ENCODE data around the gene TMOD1.
A peak's percentile ranks its signal among the peaks of the same experiment; 100 is the strongest.
"Not testable (repeated sequence)": the region's sequence is repeated elsewhere in the genome, so short reads cannot be mapped to it uniquely, and the experiment has no call there.

The TMOD1 gene

DNA sequence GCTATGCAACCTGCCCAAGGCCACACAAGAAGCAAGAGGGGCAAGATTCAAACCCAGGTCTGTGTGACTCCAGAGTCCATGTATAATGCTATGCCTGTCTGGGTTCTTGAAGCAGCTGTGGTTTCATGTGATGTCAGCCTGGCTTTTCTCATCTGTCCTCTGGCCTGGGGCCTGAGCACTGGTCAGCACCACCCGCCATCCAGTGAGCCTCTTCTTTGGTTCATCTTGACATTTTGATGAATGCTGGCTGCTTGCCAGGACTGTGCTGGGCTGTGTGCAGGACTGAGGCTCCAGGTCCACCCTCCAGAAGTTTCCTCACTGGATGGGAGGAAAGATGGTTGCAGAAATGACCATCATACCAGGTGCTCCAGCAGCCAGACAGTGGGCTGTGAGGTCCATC lies 70.2 kb downstream of the TMOD1 start:
- DNase-seq, result no peak

DNA sequence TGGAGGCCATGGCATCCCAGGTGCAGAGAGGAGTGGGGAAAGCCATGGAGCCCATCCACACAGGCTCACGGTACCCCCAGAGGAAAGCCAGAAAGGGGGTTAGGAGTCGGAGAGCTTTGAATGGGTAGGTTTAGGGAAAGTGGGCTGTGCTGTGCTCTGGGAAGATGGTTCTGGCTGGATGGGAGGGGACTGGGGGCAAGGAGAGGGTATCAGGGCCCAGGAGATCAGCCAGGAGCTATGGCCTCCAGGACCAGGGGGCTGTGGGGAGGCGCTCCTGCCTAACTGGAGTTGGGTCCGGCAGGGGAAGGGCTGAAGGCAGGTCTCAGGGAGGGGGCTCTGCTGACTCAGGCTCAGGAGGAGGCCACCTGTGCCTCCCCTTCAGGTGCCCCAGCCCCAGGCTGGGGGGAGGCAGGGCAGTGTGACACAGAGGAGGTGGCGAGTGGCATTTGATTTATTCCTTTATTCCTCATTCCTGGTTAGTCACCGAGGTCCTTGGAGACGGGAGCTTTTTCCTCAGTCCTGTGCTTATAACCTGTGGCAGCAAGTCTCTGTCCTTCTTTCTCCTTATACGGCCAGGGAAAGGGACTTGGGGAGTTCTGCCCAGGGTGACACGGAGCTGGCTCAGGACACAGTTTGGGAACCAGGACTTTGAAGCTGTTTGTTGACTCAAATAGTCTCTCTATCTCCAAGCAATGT lies 70.9 kb downstream of the TMOD1 start:
- no peak for DNase-seq

DNA sequence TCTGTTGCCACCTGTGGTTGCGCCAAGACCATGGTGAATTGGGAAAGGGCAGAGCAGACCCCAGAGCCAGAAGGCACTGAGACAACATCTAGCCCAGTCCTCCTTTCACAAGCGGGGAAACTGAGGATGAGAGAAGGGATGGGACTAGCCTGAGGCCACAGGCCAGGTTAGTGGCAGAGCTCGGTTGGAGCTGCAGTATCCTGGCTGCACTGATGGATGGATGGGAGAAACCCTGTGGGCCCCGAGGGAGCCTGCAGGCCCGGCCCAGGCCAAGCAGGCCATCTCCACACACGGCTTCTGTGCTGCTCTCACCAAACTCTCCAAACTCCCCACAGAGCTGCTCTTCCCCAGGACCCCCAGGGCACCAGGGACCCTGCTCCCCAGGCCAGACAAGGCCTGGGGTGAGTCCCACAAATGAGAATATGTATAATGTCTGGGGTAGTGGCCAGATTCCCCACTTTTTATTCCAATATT lies 71.5 kb downstream of the TMOD1 start:
- no peak for DNase-seq

DNA sequence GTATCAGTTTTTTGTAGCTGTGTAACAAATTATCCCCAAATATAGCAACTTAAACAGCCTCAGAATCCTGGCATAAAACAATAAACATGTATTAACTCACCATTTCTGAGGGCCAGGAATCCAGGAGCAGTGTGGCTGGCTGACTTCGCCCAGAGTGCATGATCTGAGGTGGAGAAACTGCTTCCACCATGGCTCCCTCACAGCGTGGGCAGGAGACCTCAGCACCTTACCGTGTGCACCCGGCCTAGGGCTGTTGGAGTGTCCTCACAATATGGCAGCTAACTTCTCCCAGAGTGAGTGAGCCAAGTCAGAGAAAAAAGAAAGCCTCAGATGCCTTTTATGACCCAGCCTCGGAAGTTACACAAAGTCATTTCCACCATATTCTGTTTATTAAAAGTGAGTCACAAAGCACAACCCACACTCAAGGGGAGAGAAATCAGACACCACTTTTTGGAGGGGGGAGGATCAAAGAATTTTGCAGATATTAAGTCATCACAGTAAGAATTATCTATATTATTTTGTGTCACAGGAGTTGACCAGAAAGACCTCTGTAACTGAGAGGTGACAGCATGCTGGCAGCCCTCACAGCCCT lies 72.1 kb downstream of the TMOD1 start:
- DNase-seq, result no peak

DNA sequence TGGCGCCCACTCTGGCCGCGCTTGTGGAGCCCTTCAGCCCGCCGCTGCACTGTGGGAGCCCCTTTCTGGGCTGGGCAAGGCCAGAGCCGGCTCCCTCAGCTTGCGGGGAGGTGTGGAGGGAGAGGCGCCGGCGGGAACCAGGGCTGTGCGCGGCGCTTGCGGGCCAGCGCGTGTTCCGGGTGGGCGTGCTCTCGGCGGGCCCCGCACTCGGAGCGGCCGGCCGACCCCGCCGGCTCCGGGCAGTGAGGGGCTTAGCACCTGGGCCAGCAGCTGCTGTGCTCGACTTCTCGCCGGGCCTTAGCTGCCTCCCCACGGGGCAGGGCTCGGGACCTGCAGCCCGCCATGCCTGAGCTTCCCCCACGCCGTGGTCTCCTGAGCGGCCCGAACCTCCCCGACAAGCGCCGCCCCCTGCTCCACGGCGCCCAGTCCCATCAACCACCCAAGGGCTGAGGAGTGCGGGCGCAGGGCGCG lies 72.7 kb downstream of the TMOD1 start:
- not testable (repeated sequence) for DNase-seq

DNA sequence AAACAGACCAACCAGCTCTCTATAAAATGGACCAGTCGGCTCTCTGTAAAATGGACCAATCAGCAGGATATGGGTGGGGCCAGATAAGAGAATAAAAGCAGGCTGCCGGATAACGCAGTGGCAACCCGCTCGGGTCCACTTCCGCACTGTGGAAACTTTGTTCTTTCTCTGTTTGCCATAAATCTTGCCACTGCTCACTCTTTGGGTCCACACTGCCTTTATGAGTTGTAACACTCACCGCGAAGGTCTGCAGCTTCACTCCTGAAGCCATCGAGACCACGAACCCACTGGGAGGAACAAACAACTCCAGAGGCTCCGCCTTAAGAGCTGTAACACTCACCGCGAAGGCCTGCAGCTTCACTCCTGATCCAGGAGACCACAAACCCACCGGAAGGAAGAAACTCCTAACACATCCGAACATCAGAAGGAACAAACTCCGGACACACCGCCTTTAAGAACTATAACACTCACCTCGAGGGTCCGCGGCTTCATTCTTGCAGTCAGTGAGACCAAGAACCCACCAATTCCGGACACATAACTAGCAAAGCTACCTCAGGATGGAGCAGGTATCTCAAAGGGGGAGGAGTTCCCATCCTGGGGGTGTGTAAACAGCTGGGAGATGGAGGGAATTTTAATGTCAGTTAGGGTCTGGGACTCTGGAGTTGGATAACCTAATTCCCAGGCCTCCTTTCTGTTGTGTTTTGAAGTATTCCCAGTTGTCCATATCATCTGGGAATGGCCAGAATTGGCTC lies 73.6 kb downstream of the TMOD1 start:
- peak; percentile 4 for DNase-seq

DNA sequence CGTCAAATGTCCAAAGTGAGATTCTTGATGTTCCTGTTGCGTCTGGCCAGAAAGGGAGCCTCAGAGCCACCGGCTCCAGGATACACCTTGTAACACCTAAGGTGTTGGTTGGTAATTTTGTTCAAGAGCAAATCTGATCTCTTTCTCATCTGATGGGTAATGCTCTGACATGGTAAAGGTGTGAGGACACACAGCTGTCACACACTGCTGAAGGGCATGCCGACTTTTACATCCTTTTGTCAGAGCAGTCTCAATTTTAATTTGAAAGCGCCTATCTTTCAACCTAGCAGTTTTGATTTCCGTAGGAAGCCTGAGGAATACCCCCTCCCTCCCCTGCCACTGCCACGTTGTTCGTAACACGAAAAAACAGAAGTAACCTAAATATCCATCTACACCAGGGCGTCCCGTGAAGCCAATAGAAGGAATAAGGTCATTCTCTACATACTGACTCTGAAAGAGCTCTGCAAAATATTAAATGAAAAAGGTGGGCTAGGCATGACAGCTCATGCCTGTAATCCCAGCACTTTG lies 74.3 kb downstream of the TMOD1 start:
- DNase-seq, result no peak

DNA sequence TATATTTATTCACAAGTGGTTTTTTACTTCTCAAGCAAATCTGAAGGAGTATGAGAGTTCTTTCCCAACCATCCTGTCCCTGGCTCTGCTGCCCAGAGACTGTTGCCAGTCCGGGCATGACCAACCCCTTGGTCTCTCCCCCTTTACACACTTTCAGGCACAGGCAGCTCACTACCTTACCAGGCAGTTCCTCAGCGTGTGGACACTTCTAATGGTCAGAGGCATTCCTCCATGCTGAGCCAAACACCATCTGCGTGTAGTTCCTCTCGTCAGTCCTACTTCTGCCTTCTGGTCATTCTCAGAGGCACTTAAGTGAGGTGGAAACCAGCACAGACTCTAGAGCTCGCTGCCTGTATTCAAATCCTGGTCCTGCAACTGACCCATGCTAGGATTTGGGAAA lies 75.6 kb downstream of the TMOD1 start:
- DNase-seq, result no peak

DNA sequence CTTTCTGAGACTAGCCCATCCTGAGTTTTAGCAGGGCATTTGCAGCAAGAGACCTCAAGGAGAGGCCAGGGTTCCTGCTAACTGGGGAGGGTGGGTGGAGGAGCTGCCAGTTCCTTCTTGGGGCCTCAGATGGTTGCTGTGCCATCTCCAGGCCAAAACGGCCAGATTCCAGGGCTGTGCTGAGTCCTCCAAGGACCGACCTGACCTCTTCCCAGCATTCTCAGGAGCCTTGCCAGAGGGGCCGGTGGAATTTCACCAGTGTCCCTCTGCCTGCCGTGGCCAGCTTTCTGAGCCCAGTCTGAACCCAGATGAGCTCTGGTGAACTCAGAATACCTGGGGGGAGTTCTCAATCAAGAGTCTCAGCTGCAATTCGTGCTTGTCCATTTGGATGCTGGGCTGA lies 77.4 kb downstream of the TMOD1 start:
- DNase-seq, result no peak

DNA sequence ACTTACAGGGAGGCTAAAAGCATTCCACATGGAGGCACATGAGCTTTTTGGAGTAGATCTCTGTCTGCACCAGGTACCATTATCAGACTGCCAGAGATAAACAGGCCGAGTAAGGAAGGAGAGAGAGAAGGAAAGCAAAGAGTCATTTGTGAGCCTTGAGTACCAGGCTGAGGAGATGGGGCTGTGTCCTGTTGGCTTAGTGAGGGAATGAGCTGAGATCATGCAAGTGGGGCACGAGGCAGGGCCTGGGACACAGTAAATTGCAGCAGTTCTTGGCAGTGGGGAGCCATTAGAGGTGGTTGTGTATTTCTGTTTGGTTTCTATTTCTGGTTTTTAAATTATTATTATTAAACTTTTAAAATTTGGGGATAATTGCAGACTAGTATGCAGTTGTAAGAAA lies 78.4 kb downstream of the TMOD1 start:
- DNase-seq, result no peak

DNA sequence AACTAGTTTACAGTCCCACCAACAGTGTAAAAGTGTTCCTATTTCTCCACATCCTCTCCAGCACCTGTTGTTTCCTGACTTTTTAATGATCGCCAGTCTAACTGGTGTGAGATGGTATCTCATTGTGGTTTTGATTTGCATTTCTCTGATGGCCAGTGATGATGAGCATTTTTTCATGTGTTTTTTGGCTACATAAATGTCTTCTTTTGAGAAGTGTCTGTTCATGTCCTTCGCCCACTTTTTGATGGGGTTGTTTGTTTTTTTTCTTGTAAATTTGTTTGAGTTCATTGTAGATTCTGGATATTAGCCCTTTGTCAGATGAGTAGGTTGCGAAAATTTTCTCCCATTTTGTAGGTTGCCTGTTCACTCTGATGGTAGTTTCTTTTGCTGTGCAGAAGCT lies 80.1 kb downstream of the TMOD1 start:
- DNase-seq, result not testable (repeated sequence)

DNA sequence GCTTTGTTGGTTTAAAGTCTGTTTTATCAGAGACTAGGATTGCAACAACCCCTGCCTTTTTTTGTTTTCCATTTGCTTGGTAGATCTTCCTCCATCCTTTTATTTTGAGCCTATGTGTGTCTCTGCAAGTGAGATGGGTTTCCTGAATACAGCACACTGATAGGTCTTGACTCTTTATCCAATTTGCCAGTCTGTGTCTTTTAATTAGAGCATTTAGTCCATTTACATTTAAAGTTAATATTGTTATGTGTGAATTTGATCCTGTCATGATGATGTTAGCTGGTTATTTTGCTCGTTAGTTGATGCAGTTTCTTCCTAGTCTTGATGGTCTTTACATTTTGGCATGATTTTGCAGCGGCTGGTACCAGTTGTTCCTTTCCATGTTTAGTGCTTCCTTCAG lies 83.3 kb downstream of the TMOD1 start:
- not testable (repeated sequence) for DNase-seq

DNA sequence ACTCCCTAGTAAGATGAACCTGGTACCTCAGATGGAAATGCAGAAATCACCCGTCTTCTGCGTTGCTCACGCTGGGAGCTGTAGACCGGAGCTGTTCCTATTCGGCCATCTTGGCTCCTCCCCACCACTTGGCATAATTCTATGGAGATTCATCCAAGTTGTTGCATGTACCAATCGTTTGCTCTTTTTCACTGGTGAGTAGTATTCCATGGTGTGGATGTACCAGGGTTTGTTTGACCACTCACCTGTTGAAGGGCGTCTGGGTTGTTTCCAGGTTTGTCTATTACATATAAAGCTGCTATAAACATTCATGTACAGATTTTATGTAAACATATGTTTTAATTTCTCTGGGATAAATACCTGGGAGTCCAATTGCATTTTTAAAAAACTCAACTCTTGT lies 85.4 kb downstream of the TMOD1 start:
- DNase-seq, result not testable (repeated sequence)

DNA sequence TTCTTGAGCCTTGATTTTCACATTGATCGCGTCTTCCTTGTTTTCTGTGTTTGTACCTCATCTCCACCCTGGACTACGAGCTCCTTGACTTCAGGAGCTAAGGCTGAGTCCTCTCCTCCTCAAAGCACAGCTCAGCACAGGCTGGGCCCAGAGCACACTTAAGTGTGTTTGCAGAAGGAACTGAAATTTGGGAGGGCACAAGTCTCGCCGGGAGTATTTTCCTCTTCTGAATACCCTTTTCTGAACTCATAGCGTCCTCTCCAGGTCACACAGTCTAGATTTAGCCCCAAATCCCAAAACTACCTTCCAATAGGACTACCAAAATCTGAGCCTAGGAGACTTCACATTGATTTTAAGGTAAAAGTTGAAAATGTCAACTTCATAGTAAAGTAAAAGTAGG lies 90.1 kb downstream of the TMOD1 start:
- DNase-seq, result no peak

DNA sequence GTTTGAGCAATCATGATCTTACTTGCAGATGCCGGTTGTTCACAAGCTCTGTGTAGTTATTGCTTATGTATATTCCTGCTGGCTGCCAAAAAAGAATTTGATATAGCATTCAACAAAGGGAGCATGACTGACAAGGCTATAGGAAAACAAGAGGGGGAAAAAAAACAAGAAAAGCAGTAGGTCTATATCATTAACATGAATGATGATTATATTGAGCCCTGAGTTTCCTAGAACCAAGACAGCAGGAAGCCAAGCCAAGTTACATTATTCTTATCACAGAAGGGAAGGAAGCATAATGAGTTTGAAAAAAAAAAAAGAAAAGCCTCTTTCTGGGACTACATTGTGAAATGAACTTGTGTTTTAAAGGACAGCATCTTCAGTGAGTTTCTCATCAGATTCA lies 90.7 kb downstream of the TMOD1 start:
- no peak for DNase-seq

DNA sequence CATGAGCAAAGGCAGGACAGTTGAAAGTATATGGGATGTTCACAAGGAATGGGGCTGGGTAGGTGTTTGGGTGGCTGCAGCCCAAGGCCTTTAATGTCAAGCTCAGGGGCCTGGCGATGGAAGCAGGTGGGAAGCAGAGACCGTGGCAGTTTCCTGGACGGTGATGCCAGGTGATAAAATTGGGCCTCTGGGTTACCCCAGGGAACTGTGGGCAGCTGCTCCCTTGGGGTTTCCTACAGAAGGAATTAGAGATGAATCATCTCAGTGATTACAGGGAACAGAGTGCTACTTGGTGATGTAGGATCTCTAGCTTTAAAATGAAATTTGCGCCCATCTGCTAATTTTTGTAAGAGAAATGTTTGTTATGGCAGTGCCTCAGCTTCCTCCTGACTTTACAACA lies 92.5 kb downstream of the TMOD1 start:
- no peak for DNase-seq

DNA sequence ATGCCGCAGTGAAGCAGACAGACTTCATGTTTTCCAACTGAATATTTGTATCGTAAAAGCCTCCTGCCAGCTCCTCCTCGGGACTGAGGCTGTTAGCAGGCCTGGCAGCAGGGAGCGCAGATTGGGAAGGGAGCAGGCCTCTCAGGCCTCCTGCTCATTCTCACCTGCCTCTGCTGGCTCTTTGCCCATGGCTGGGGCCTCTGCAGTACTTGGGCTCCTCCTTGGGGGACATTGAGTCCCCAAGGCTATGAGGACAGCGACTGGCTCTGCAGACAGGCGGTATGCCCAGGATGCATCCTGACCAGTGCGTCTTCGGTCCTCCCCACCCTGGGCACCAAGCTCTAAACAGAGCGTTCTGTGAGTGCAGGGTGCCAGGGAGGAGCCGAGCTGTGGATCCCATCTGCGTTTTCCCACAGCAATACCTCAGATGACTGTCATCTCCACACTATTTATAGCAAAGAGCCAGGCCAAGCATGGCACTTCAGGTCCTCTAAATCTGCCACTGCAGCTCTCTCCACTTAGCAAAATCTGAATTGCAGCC lies 93.0 kb downstream of the TMOD1 start:
- no peak for DNase-seq

DNA sequence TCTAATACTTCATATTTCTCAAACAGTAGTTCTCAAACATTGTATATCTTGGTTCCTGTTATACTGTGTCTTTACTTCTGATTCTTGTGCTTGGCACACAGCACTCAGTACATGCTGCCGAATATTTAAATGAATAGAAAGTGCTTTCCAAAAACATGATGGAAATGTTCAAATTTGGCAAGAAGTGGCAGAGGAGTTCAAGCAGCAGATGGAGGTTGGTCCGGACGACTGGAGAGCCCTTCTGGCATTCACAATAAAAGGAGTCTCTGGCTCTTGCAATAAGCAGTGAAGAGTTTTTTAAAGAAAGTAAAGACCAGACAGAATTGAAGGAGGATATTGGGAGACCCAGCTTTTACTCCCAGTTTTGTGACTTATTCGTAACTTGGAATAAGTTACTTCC lies 95.4 kb downstream of the TMOD1 start:
- DNase-seq, result no peak

DNA sequence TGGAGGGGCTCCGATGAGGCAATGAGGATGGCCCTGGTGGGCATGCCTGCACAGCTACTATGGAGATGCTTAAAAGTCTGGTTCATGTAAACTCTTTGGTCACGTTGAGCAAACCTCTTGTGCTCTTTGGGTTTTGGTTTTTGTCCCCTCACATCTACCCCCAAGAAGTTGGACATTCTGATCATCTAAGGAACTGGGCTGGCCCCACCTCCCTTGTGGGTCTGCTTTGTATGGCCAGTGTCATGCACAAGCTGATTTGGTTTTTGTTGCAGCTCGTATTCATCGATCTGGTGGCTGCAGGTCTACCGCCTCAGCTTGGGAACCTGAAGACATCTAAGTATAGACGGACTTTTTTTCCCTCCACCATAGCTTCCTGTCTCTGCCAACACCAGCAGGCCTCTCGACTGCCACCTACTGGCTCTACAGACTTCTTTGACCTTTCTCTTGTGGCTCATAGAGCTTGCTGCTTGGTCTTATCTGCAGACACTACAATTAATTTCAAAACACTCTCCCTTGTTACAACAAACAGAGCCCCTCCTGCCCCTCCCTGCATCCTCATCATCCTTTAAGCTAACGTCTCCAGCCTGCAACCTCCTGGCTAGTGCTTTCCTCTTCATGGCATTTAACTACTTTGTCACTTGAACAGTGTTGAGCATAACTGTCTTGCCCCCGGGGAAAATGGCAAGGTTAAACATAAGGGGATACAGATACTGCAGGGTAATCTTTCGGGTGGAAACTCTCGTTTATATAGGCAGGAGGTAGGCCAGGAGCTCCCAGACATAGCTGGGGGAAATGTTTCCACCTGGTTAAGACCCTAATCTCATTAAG lies 97.2 kb downstream of the TMOD1 start:
- peak; percentile 54 for DNase-seq

DNA sequence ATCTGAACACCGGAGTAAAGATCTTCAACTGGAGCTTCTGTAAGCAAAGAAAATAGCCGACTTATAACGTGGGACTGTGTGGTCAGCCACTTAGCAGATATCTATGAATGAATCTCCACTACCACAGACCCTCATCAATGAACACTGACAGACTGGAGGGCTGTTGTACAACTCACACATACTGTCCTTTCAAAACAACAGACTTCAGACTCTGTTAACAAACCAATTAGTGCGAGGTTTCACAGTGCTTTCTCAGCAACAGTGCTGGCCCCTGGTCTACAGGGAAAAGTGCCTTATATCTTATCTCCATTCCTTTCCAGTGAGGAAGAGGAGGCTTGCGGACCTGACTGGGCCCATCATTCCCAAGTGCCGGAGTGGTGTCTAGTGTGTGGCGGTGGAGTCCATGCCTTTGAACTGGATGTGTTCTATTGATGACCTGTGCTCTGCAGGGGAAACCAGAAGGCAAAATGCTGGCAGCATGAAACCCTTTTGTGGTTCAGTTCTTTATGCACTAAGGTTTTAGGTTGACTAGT lies 97.9 kb downstream of the TMOD1 start:
- DNase-seq, result no peak

DNA sequence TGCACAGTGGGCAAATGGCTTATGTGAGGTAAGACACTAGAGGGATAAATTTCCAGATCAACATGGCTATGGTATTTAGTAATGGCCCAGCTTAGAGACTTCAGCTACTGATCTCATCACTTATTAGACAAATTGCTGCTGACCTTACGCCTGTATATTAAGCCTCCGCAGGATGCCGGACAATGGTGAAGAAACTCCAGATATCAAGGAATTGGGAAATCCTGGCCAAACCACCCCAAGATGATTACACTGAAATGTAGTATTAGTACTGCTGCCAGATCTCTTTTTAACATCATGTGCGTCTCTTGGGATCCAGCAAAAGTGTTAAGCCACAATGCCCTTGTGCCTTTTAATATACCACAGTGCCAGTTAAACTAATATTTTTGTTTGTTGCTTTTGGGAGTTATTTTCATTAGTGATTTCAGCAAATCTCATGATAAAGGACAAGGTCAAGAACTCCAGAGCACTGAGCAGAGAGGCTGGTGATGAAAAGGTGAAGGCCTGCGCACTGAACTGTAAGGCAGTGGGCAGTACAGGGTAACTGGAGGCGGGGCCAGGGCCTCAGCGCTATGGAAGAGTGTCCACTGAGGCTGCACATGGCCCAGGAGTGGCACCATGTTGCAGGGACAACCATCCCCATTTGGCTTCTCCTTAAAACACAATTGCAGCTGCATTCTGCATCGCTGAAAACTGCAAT lies 99.2 kb downstream of the TMOD1 start:
- DNase-seq, result no peak

Measured in T-helper 9 cell (primary cell).